Body of pancreas (tissue), 4 donors: ENCODE data around the gene TNRC18.
A peak's percentile ranks its signal among the peaks of the same experiment; 100 is the strongest.

Source experiments
- CTCF ChIP-seq, 7 experiments: fragments of 450-650 bp in 4 of 7; fragments of 200-600 bp in 3 of 7; sonication (generic) in 3 of 7; IDR thresholded peaks; one replicate each; pipeline ENCODE4 v1.5.1; 2016 to 2019; ENCODE audit warnings: antibody characterized with exemption in 7 of 7
- POLR2A ChIP-seq, 3 donors: fragments of 450-650 bp; IDR thresholded peaks; one replicate each; pipeline ENCODE4 v1.6.1; 2016; ENCODE audit warnings: antibody characterized with exemption in 3 of 3, mild to moderate bottlenecking in 2 of 3

GRCh38 chr7:5424749-5425506 is 1.3 kb upstream of the TNRC18 start:
- TF ChIP-seq POLR2A (IDR thresholded peaks at IDR 0.05) (no peak), CTCF (IDR thresholded peaks at IDR 0.05) (peak in 1 of 7 experiments; percentile 0)
